ENCODE measurements around the gene GUCY1A1. TPM values are rescaled to one million over a fixed set of nuclear protein-coding genes. Genes with fewer than 3 reads are reported as not detected.

The GUCY1A1 gene
- total RNA-seq, 1 experiment from 2014 or later = 23.6 TPM

GRCh38 chr4:155681886-155682285, 15.2 kb downstream of the GUCY1A1 start:
- H3K9me3 Mint-ChIP-seq (ENCODE audit: low read depth, unreplicated experiment) = no peaks in the 10 kb centered on the region
- BruUV-seq (replicated peaks) = no TSS peak
- H3K27ac Mint-ChIP-seq (ENCODE audit: unreplicated experiment) = peak overlapping the region; percentile 5
- H3K36me3 Mint-ChIP-seq (ENCODE audit: insufficient read depth, unreplicated experiment) = no peaks in the 10 kb centered on the region
- intact Hi-C loops (cut with micrococcal nuclease; ENCODE audit: unreplicated experiment) = no loop called here
- H3K4me3 Mint-ChIP-seq (ENCODE audit: low read depth, unreplicated experiment) = no peak overlapping the region
- CTCF ChIA-PET = interaction anchor here (0.6 kb wide), 2 partner anchors 11 to 835 kb away, joined by 3 to 4 read pairs; no protein-coding TSS in a partner anchor
- no peaks in the 10 kb centered on the region for H3K27me3 Mint-ChIP-seq (ENCODE audit: unreplicated experiment)
- no peak for DNase-seq
- TF ChIP-seq CTCF (IDR thresholded peaks at IDR 0.05; ENCODE audit: unreplicated experiment) = no peak
- peaks cover 28% of the 10 kb centered on the region for H3K4me1 Mint-ChIP-seq (ENCODE audit: low read depth, unreplicated experiment)

GRCh38 chr4:155684423-155684822, 17.8 kb downstream of the GUCY1A1 start:
- no peaks in the 10 kb centered on the region for H3K36me3 Mint-ChIP-seq (ENCODE audit: insufficient read depth, unreplicated experiment)
- BruUV-seq (replicated peaks) = no TSS peak
- H3K27ac Mint-ChIP-seq (ENCODE audit: unreplicated experiment) = no peak overlapping the region
- no peak overlapping the region for H3K4me3 Mint-ChIP-seq (ENCODE audit: low read depth, unreplicated experiment)
- H3K27me3 Mint-ChIP-seq (ENCODE audit: unreplicated experiment) = no peaks in the 10 kb centered on the region
- TF ChIP-seq CTCF (IDR thresholded peaks at IDR 0.05; ENCODE audit: unreplicated experiment) = no peak
- DNase-seq = no peak
- intact Hi-C loops (cut with micrococcal nuclease; ENCODE audit: unreplicated experiment) = no loop called here
- CTCF ChIA-PET = no interaction called here
- peaks cover 25% of the 10 kb centered on the region for H3K4me1 Mint-ChIP-seq (ENCODE audit: low read depth, unreplicated experiment)
- H3K9me3 Mint-ChIP-seq (ENCODE audit: low read depth, unreplicated experiment) = no peaks in the 10 kb centered on the region

- CTCF ChIA-PET = no interaction called here
- intact Hi-C loops (cut with micrococcal nuclease; ENCODE audit: unreplicated experiment) = no loop called here
- Mint-ChIP-seq H3K9me3 (ENCODE audit: low read depth, unreplicated experiment) (no peaks in the 10 kb centered on the region), H3K27me3 (ENCODE audit: unreplicated experiment) (no peaks in the 10 kb centered on the region), H3K4me3 (ENCODE audit: low read depth, unreplicated experiment) (no peak overlapping the region), H3K4me1 (ENCODE audit: low read depth, unreplicated experiment) (peaks cover 25% of the 10 kb centered on the region), H3K36me3 (ENCODE audit: insufficient read depth, unreplicated experiment) (no peaks in the 10 kb centered on the region), H3K27ac (ENCODE audit: unreplicated experiment) (no peak overlapping the region)
- no peak for TF ChIP-seq CTCF (IDR thresholded peaks at IDR 0.05; ENCODE audit: unreplicated experiment)
- BruUV-seq (replicated peaks) = no TSS peak
- DNase-seq = no peak
Measured at GRCh38 chr4:155684892-155685541, 18.4 kb downstream of the GUCY1A1 start.

- peaks cover 28% of the 10 kb centered on the region for H3K4me1 Mint-ChIP-seq (ENCODE audit: low read depth, unreplicated experiment)
- CTCF ChIA-PET = no interaction called here
Measured at GRCh38 chr4:155687380-155687982, 20.8 kb downstream of the GUCY1A1 start.

More at GRCh38 chr4:155687380-155687982, 20.8 kb downstream of the GUCY1A1 start:
- BruUV-seq (replicated peaks) = no TSS peak
- no peak for DNase-seq
- Mint-ChIP-seq H3K36me3 (ENCODE audit: insufficient read depth, unreplicated experiment) (no peaks in the 10 kb centered on the region), H3K27ac (ENCODE audit: unreplicated experiment) (no peak overlapping the region), H3K27me3 (ENCODE audit: unreplicated experiment) (no peaks in the 10 kb centered on the region), H3K9me3 (ENCODE audit: low read depth, unreplicated experiment) (no peaks in the 10 kb centered on the region), H3K4me3 (ENCODE audit: low read depth, unreplicated experiment) (no peak overlapping the region)
- intact Hi-C loops (cut with micrococcal nuclease; ENCODE audit: unreplicated experiment) = no loop called here
- TF ChIP-seq CTCF (IDR thresholded peaks at IDR 0.05; ENCODE audit: unreplicated experiment) = no peak

Data from Calu3 (cell line).